Endothelial cell (in vitro differentiated cells): ENCODE data around the gene IVNS1ABP. TPM values are rescaled to one million over a fixed set of nuclear protein-coding genes. Genes with fewer than 3 reads are reported as not detected.

ENCODE experiments used
- DNase-seq: peaks from one replicate; pipeline ENCODE4 v3.0.0; 2021; ENCODE audit warnings: low spot score
- H3K27ac Mint-ChIP-seq: one replicate; pipeline ENCODE4 v1.8.0; 2021; ENCODE audit warnings: mixed read lengths, inconsistent platforms; ENCODE audit not compliant: unreplicated experiment
- H3K27me3 Mint-ChIP-seq: one replicate; pipeline ENCODE4 v1.8.0; 2021; ENCODE audit warnings: mild to moderate bottlenecking, moderate library complexity, mixed read lengths, inconsistent platforms; ENCODE audit not compliant: unreplicated experiment
- H3K36me3 Mint-ChIP-seq: one replicate; pipeline ENCODE4 v1.8.0; 2021; ENCODE audit warnings: mild to moderate bottlenecking, low read depth, mixed read lengths, inconsistent platforms; ENCODE audit not compliant: unreplicated experiment
- H3K4me1 Mint-ChIP-seq: one replicate; pipeline ENCODE4 v1.8.0; 2021; ENCODE audit warnings: mild to moderate bottlenecking, mixed read lengths, inconsistent platforms; ENCODE audit not compliant: unreplicated experiment
- H3K4me3 Mint-ChIP-seq: one replicate; pipeline ENCODE4 v1.8.0; 2021; ENCODE audit warnings: mild to moderate bottlenecking, mixed read lengths, inconsistent platforms; ENCODE audit not compliant: unreplicated experiment
- H3K9me3 Mint-ChIP-seq: one replicate; pipeline ENCODE4 v1.8.0; 2021; ENCODE audit warnings: mixed read lengths, inconsistent platforms; ENCODE audit not compliant: unreplicated experiment
- total RNA-seq: library from RNA; stranded (reverse); fragmentation: NEBNext Ultra II Directional; extraction: Animal tissue kit (Norgen Biotek cat#: 25700); gene quantifications from one replicate; pipeline ENCODE4 v1.2.1, GENCODE V29; 2021; ENCODE audit not compliant: unreplicated experiment
- TF ChIP-seq, protein P1 (sequence below): fragments of 200-600 bp; sonication (generic); IDR thresholded peaks from one replicate; pipeline ENCODE4 v1.5.0; 2021; ENCODE audit warnings: antibody characterized with exemption; ENCODE audit not compliant: unreplicated experiment

IVNS1ABP gene
- total RNA-seq, 1 donor from 2014 or later = 95.9 TPM

- H3K27me3 Mint-ChIP-seq = no peaks in the 10 kb centered on the region
- no peaks in the 10 kb centered on the region for H3K36me3 Mint-ChIP-seq
- no peaks in the 10 kb centered on the region for H3K9me3 Mint-ChIP-seq
- H3K4me3 Mint-ChIP-seq = no peak overlapping the region
- peaks cover 3% of the 10 kb centered on the region for H3K4me1 Mint-ChIP-seq
- TF ChIP-seq, protein P1, sequence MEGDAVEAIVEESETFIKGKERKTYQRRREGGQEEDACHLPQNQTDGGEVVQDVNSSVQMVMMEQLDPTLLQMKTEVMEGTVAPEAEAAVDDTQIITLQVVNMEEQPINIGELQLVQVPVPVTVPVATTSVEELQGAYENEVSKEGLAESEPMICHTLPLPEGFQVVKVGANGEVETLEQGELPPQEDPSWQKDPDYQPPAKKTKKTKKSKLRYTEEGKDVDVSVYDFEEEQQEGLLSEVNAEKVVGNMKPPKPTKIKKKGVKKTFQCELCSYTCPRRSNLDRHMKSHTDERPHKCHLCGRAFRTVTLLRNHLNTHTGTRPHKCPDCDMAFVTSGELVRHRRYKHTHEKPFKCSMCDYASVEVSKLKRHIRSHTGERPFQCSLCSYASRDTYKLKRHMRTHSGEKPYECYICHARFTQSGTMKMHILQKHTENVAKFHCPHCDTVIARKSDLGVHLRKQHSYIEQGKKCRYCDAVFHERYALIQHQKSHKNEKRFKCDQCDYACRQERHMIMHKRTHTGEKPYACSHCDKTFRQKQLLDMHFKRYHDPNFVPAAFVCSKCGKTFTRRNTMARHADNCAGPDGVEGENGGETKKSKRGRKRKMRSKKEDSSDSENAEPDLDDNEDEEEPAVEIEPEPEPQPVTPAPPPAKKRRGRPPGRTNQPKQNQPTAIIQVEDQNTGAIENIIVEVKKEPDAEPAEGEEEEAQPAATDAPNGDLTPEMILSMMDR = no peak
- no peak for DNase-seq
- H3K27ac Mint-ChIP-seq = no peak overlapping the region
Observed at GRCh38 chr1:185342672-185343259, 25.7 kb upstream of the IVNS1ABP start.

DNA sequence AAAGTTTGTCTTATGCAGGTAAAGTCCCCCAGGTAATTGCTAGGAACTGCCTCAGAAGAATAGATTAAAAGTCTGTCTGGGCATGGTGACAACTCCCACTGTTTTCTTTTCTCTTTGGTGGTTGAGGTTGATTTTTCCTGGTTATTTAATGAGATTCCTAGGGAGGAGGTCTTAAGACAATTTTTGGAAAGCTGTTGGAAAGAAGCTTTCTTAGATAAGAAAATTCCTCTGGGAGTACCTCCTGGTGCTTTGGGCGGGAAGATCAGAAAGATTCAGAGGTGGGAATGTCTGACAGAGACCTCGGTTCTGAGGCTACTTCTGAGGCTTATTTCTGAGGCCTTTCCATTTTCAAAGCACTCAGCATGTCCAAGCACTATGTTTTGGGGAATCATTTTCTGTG is 25.0 kb upstream of the IVNS1ABP start:
- H3K36me3 Mint-ChIP-seq = no peaks in the 10 kb centered on the region
- H3K27me3 Mint-ChIP-seq = no peaks in the 10 kb centered on the region
- H3K4me3 Mint-ChIP-seq = no peak overlapping the region
- H3K4me1 Mint-ChIP-seq = peaks cover 3% of the 10 kb centered on the region
- no peak overlapping the region for H3K27ac Mint-ChIP-seq
- DNase-seq = no peak
- H3K9me3 Mint-ChIP-seq = no peaks in the 10 kb centered on the region
- TF ChIP-seq, protein P1 = no peak

DNA sequence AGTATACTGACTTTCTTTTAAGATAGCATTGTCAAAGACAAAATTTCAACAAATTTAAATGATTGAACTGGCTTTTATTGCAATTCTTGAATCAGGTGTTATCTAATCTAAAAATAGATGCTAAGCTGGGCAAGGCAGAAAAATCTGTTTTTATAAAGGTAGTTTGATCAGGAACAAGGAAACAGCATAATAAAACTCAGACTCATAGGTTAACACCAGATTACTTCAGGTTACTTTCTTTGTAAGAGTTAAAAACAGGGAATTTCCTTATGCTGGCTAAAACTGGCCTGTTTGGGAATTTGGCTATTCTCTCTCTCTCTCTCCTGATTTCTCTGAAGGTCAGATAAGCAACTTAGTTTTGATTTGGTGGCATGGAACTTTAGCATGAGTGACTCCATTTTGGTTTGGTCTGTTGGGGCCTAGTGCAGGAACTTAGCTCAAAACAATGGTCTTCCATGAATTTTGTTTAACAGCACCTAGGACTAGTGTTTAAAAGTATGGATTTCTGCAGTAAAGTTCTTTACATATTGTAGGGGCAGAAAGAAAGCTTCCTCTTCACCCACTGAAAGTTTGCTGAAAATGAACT is 24.2 kb upstream of the IVNS1ABP start:
- no peak for DNase-seq
- Mint-ChIP-seq H3K4me1 (peaks cover 3% of the 10 kb centered on the region), H3K27ac (no peak overlapping the region), H3K4me3 (no peak overlapping the region), H3K36me3 (no peaks in the 10 kb centered on the region), H3K27me3 (no peaks in the 10 kb centered on the region), H3K9me3 (no peaks in the 10 kb centered on the region)
- TF ChIP-seq, protein P1 = no peak

- Mint-ChIP-seq H3K27ac (no peak overlapping the region), H3K4me3 (no peak overlapping the region), H3K27me3 (no peaks in the 10 kb centered on the region), H3K4me1 (peaks cover 3% of the 10 kb centered on the region), H3K36me3 (no peaks in the 10 kb centered on the region), H3K9me3 (no peaks in the 10 kb centered on the region)
- TF ChIP-seq, protein P1 = no peak
- DNase-seq = no peak
Observed at GRCh38 chr1:185338719-185339622, 21.9 kb upstream of the IVNS1ABP start.
